CD14-positive monocyte (primary cell): ENCODE measurements around the gene CERK. TPM values are rescaled to one million over a fixed set of nuclear protein-coding genes. Genes with fewer than 3 reads are reported as not detected.

ENCODE experiments used
- DNase-seq, 3 donors: peaks; one replicate each; pipeline ENCODE4 v3.0.0-alpha.2; 2011 to 2022
- H2AFZ ChIP-seq: 2 replicates; pipeline ENCODE4 v1.6.0; 2012; ENCODE audit warnings: mild to moderate bottlenecking, low read depth, low read length, inconsistent platforms; ENCODE audit not compliant: insufficient read depth, poor library complexity, severe bottlenecking
- H3K27ac ChIP-seq, 2 donors: 1 replicate in 1 of 2; 2 replicates in 1 of 2; pipeline ENCODE4 v1.5.1; 2012 to 2013; ENCODE audit warnings: low read length in 2 of 2, control low read depth in 1 of 2, inconsistent platforms in 1 of 2, low read depth in 1 of 2, mild to moderate bottlenecking in 1 of 2
- H3K27me3 ChIP-seq, 2 donors: one replicate each; pipeline versions ENCODE4 v1.6.0 to v1.6.1; 2011 to 2013; ENCODE audit warnings: low read length in 2 of 2; ENCODE audit not compliant: control insufficient read depth in 2 of 2, insufficient read depth in 2 of 2
- H3K36me3 ChIP-seq, 2 donors: replicated peaks in 1 of 2; 1 replicate in 1 of 2; 2 replicates in 1 of 2; pipeline versions ENCODE4 v1.5.1 to v1.6.1; 2012 to 2013; ENCODE audit warnings: low read length in 2 of 2, control low read depth in 1 of 2, inconsistent platforms in 1 of 2, mild to moderate bottlenecking in 1 of 2; ENCODE audit not compliant: insufficient read depth in 2 of 2, control insufficient read depth in 1 of 2
- H3K4me1 ChIP-seq, 2 donors: 1 replicate in 1 of 2; 2 replicates in 1 of 2; pipeline versions ENCODE4 v1.5.1 to v1.6.1; 2012 to 2013; ENCODE audit warnings: low read length in 2 of 2, control low read depth in 1 of 2, inconsistent platforms in 1 of 2, mild to moderate bottlenecking in 1 of 2, moderate library complexity in 1 of 2; ENCODE audit not compliant: insufficient read depth in 2 of 2, control insufficient read depth in 1 of 2
- H3K4me2 ChIP-seq: replicated peaks from 2 replicates; pipeline ENCODE3; 2012; ENCODE audit warnings: low read length, moderate library complexity, mild to moderate bottlenecking; ENCODE audit not compliant: poor library complexity, severe bottlenecking; ENCODE audit errors: extremely low read depth
- H3K4me3 ChIP-seq, 3 experiments: fragments of 200-600 bp in 1 of 3; sonication (generic) in 1 of 3; replicated peaks in 1 of 3; 1 replicate in 2 of 3; 2 replicates in 1 of 3; pipeline ENCODE4 v1.5.1; 2011 to 2013; ENCODE audit warnings: low read length in 3 of 3, mild to moderate bottlenecking in 3 of 3, control low read depth in 2 of 3, low read depth in 2 of 3, inconsistent platforms in 1 of 3, moderate library complexity in 1 of 3
- H3K79me2 ChIP-seq: 2 replicates; pipeline ENCODE4 v1.6.0; 2012; ENCODE audit warnings: mild to moderate bottlenecking, control low read depth, inconsistent platforms, low read length, moderate library complexity; ENCODE audit not compliant: insufficient read depth
- H3K9ac ChIP-seq: 2 replicates; pipeline ENCODE4 v1.6.0; 2017; ENCODE audit warnings: low read length, mild to moderate bottlenecking; ENCODE audit not compliant: insufficient read depth, poor library complexity, severe bottlenecking
- H3K9me3 ChIP-seq, 2 donors: replicated peaks in 1 of 2; 1 replicate in 1 of 2; 2 replicates in 1 of 2; pipeline versions ENCODE4 v1.5.1 to v1.6.1; 2012 to 2013; ENCODE audit warnings: low read length in 2 of 2, control low read depth in 1 of 2; ENCODE audit not compliant: control insufficient read depth in 1 of 2, insufficient read depth in 1 of 2
- H4K20me1 ChIP-seq: 2 replicates; pipeline ENCODE4 v1.6.0; 2012; ENCODE audit warnings: mild to moderate bottlenecking, low read length, control low read depth, moderate library complexity; ENCODE audit not compliant: insufficient read depth
- H3K27ac Mint-ChIP-seq, 7 donors: one replicate each; pipeline ENCODE4 v1.8.0; 2020; ENCODE audit warnings: mild to moderate bottlenecking in 7 of 7, mixed read lengths in 7 of 7, moderate library complexity in 6 of 7, inconsistent platforms in 2 of 7
- H3K27me3 Mint-ChIP-seq, 3 donors: one replicate each; pipeline ENCODE4 v1.8.0; 2021 to 2022; ENCODE audit warnings: low read depth in 3 of 3, mild to moderate bottlenecking in 3 of 3, mixed read lengths in 3 of 3, moderate library complexity in 3 of 3, inconsistent platforms in 1 of 3
- H3K36me3 Mint-ChIP-seq, 2 donors: one replicate each; pipeline ENCODE4 v1.8.0; 2020; ENCODE audit warnings: mixed read lengths in 2 of 2, inconsistent platforms in 1 of 2, mild to moderate bottlenecking in 1 of 2
- H3K4me1 Mint-ChIP-seq: one replicate; pipeline ENCODE4 v1.8.0; 2020; ENCODE audit warnings: mild to moderate bottlenecking, mixed read lengths
- H3K4me3 Mint-ChIP-seq, 2 donors: one replicate each; pipeline ENCODE4 v1.8.0; 2020; ENCODE audit warnings: mild to moderate bottlenecking in 2 of 2, mixed read lengths in 2 of 2, moderate library complexity in 1 of 2
- H3K9me3 Mint-ChIP-seq, 7 donors: one replicate each; pipeline ENCODE4 v1.8.0; 2020 to 2022; ENCODE audit warnings: mixed read lengths in 7 of 7, mild to moderate bottlenecking in 6 of 7, moderate library complexity in 6 of 7, inconsistent platforms in 2 of 7
- CTCF ChIP-seq: fragments of 200-600 bp; IDR thresholded peaks from one replicate; pipeline ENCODE4 v1.8.0; 2022; ENCODE audit warnings: antibody characterized with exemption, mild to moderate bottlenecking
- WGBS: methylation state at CpG from one replicate; pipeline ENCODE4 v1.1.5; 2013; ENCODE audit warnings: missing lambda C conversion rate; ENCODE audit not compliant: insufficient coverage; 5-methylcytosine and 5-hydroxymethylcytosine counted together
- intact Hi-C, 2 donors: fragments of 100-400 bp; cut with micrococcal nuclease; formaldehyde crosslinking; loops; one replicate each; pipeline versions ENCODE4 v1.15.0 to v1.15.1; 2023
- polyA plus RNA-seq, 3 donors: library from polyadenylated mRNA; depleted of rRNA in 1 of 3; unstranded in 2 of 3; stranded (reverse) in 1 of 3; fragments of 300-500 nt in 2 of 3; fragments of >200 nt in 1 of 3; fragmentation: Illumina TruSeq in 2 of 3; gene quantifications; 1 replicate in 2 of 3; 2 replicates in 1 of 3; pipeline ENCODE4 v1.2.3, GENCODE V29; 2012 to 2021

The CERK gene
- polyA plus RNA-seq, 3 donors: 22.4 to 40.2 (median 24.5) TPM

- WGBS: 100% methylated on average over 3 of the region's 12 CpGs
- H3K4me1 ChIP-seq: no peaks in the 10 kb centered on the region
- H3K27me3 Mint-ChIP-seq: no peaks in the 10 kb centered on the region
- H3K27ac Mint-ChIP-seq: peak overlapping the region in 2 of 7 donors; percentile 42 to 69
- peaks cover 78% of the 10 kb centered on the region for H4K20me1 ChIP-seq
- H3K4me1 Mint-ChIP-seq: no peaks in the 10 kb centered on the region
- H3K36me3 Mint-ChIP-seq: peaks cover 87 to 100% of the 10 kb centered on the region in 2 donors
- no peaks in the 10 kb centered on the region for H3K9me3 ChIP-seq
- no peak overlapping the region for H3K4me2 ChIP-seq
- no peak for TF ChIP-seq CTCF
- H3K27ac ChIP-seq: no peak overlapping the region
- H3K9ac ChIP-seq: no peak overlapping the region
- no peak overlapping the region for H3K4me3 ChIP-seq
- intact Hi-C loops: no loop called here
- peaks cover 88 to 98% of the 10 kb centered on the region in 2 donors for H3K36me3 ChIP-seq
- H3K4me3 Mint-ChIP-seq: no peak overlapping the region
- H3K9me3 Mint-ChIP-seq: no peaks in the 10 kb centered on the region
- no peaks in the 10 kb centered on the region for H3K79me2 ChIP-seq
- H3K27me3 ChIP-seq: no peaks in the 10 kb centered on the region
- H2AFZ ChIP-seq: no peak overlapping the region
- DNase-seq: no peak
Measured at GRCh38 chr22:46706060-46706459, 32.0 kb downstream of the CERK start.

GRCh38 chr22:46703996-46704370, 34.1 kb downstream of the CERK start:
- Mint-ChIP-seq H3K27ac (no peak overlapping the region), H3K36me3 (peaks cover 85 to 100% of the 10 kb centered on the region in 2 donors), H3K27me3 (no peaks in the 10 kb centered on the region), H3K4me1 (no peaks in the 10 kb centered on the region), H3K9me3 (no peaks in the 10 kb centered on the region), H3K4me3 (no peak overlapping the region)
- no peak overlapping the region for H3K4me2 ChIP-seq
- H3K4me3 ChIP-seq: no peak overlapping the region
- no peaks in the 10 kb centered on the region for H3K27me3 ChIP-seq
- no peaks in the 10 kb centered on the region for H3K79me2 ChIP-seq
- peaks cover 78% of the 10 kb centered on the region for H4K20me1 ChIP-seq
- H3K27ac ChIP-seq: no peak overlapping the region
- no peaks in the 10 kb centered on the region for H3K4me1 ChIP-seq
- WGBS: 93% methylated on average over 4 of the region's 6 CpGs
- H3K9ac ChIP-seq: no peak overlapping the region
- TF ChIP-seq CTCF: no peak
- intact Hi-C loops: no loop called here
- DNase-seq: no peak
- H3K36me3 ChIP-seq: peaks cover 92 to 98% of the 10 kb centered on the region in 2 donors
- H3K9me3 ChIP-seq: no peaks in the 10 kb centered on the region
- H2AFZ ChIP-seq: no peak overlapping the region
